BLaER1 (cell line): ENCODE results near the gene DGUOK.
"Not testable (repeated sequence)": the region's sequence is repeated elsewhere in the genome, so short reads cannot be mapped to it uniquely, and the experiment has no call there.

ENCODE experiments used
- H3K27ac ChIP-seq: shearing (Covaris generic); formaldehyde crosslinking; 2 replicates; pipeline ENCODE4 v1.8.1; 2022
- H3K27me3 ChIP-seq: shearing (Covaris generic); formaldehyde crosslinking; 2 replicates; pipeline ENCODE4 v1.8.1; 2022
- H3K36me3 ChIP-seq: shearing (Covaris generic); formaldehyde crosslinking; 2 replicates; pipeline ENCODE4 v1.8.1; 2022
- H3K4me1 ChIP-seq: shearing (Covaris generic); formaldehyde crosslinking; 2 replicates; pipeline ENCODE4 v1.8.1; 2022
- H3K4me2 ChIP-seq: shearing (Covaris generic); formaldehyde crosslinking; 2 replicates; pipeline ENCODE4 v1.8.1; 2022
- H3K4me3 ChIP-seq: shearing (Covaris generic); formaldehyde crosslinking; 2 replicates; pipeline ENCODE4 v1.8.1; 2022
- H3K9ac ChIP-seq: shearing (Covaris generic); formaldehyde crosslinking; 2 replicates; pipeline ENCODE4 v1.8.1; 2022
- H3K9me3 ChIP-seq: shearing (Covaris generic); formaldehyde crosslinking; 2 replicates; pipeline ENCODE4 v1.8.1; 2022
- H4K20me1 ChIP-seq: shearing (Covaris generic); formaldehyde crosslinking; 2 replicates; pipeline ENCODE4 v1.8.1; 2022
- Cebpa-rat ChIP-seq: shearing (Covaris generic); IDR thresholded peaks from 2 replicates; pipeline ENCODE4 v1.8.1; 2022

The DGUOK gene

GRCh38 chr2:73926493-73927327 is at the start of gene DGUOK:
Gene DGUOK, plus strand, starts transcription at chr2:73926880. Its CDS starts 31 bp downstream, at chr2:73926911.
- H3K4me3 ChIP-seq, result peak within 1 kb of the TSS; percentile 74
- H3K4me1 ChIP-seq, result peaks cover 37% of the 10 kb centered on the region
- TF ChIP-seq Cebpa-rat, result no peak; the same call in 1 of the 2 replicates
- H3K36me3 ChIP-seq, result peaks cover 19% of the 10 kb centered on the region
- H4K20me1 ChIP-seq, result peaks cover 29% of the 10 kb centered on the region
- H3K9me3 ChIP-seq, result no peaks in the 10 kb centered on the region
- H3K27ac ChIP-seq, result peak within 1 kb of the TSS; percentile 94
- peak within 1 kb of the TSS; percentile 89 for H3K9ac ChIP-seq
- no peaks in the 10 kb centered on the region for H3K27me3 ChIP-seq
- peak within 1 kb of the TSS; percentile 81 for H3K4me2 ChIP-seq

- peaks cover 3% of the 10 kb centered on the region; the same call in 1 of the 2 replicates for H3K36me3 ChIP-seq
- no peaks in the 10 kb centered on the region for H3K4me1 ChIP-seq
- no peak overlapping the region for H3K4me3 ChIP-seq
- no peaks in the 10 kb centered on the region for H3K27me3 ChIP-seq
- H3K27ac ChIP-seq, result no peak overlapping the region
- no peaks in the 10 kb centered on the region for H3K9me3 ChIP-seq
- H3K9ac ChIP-seq, result no peak overlapping the region
- no peak for TF ChIP-seq Cebpa-rat
- H4K20me1 ChIP-seq, result no peaks in the 10 kb centered on the region
- H3K4me2 ChIP-seq, result no peak overlapping the region
Measured at GRCh38 chr2:73877071-73877802, 49.4 kb upstream of the DGUOK start.

GRCh38 chr2:73877984-73878383 is 48.7 kb upstream of the DGUOK start:
- H3K9me3 ChIP-seq, H3K4me2 ChIP-seq, H4K20me1 ChIP-seq, H3K27ac ChIP-seq, H3K9ac ChIP-seq, H3K27me3 ChIP-seq, H3K4me1 ChIP-seq, H3K36me3 ChIP-seq, H3K4me3 ChIP-seq: not testable (repeated sequence)

- Histone ChIP-seq H3K27ac (no peak overlapping the region), H3K4me1 (no peaks in the 10 kb centered on the region), H3K9me3 (no peaks in the 10 kb centered on the region), H3K36me3 (no peaks in the 10 kb centered on the region), H3K4me3 (no peak overlapping the region), H3K27me3 (no peaks in the 10 kb centered on the region), H4K20me1 (no peaks in the 10 kb centered on the region), H3K4me2 (no peak overlapping the region), H3K9ac (no peak overlapping the region)
- TF ChIP-seq Cebpa-rat, result no peak
Measured at GRCh38 chr2:73885406-73885805, 41.3 kb upstream of the DGUOK start.

- H3K9ac ChIP-seq, result no peak overlapping the region
- H3K9me3 ChIP-seq, result no peaks in the 10 kb centered on the region
- no peaks in the 10 kb centered on the region for H3K27me3 ChIP-seq
- H3K36me3 ChIP-seq, result no peaks in the 10 kb centered on the region
- no peaks in the 10 kb centered on the region for H3K4me1 ChIP-seq
- TF ChIP-seq Cebpa-rat, result no peak
- no peak overlapping the region for H3K4me3 ChIP-seq
- H3K27ac ChIP-seq, result no peak overlapping the region
- no peaks in the 10 kb centered on the region for H4K20me1 ChIP-seq
- no peak overlapping the region for H3K4me2 ChIP-seq
Measured at GRCh38 chr2:73886357-73886756, 40.3 kb upstream of the DGUOK start.

- not testable (repeated sequence) for H3K4me3 ChIP-seq, H3K4me1 ChIP-seq, H3K36me3 ChIP-seq, H3K4me2 ChIP-seq, H3K27me3 ChIP-seq, H3K9me3 ChIP-seq, H3K27ac ChIP-seq, H4K20me1 ChIP-seq, H3K9ac ChIP-seq
Measured at GRCh38 chr2:73887596-73888353, 38.9 kb upstream of the DGUOK start.

- no peaks in the 10 kb centered on the region for H3K27me3 ChIP-seq
- H3K4me1 ChIP-seq, result no peaks in the 10 kb centered on the region
- H3K9ac ChIP-seq, result no peak overlapping the region
- no peaks in the 10 kb centered on the region for H4K20me1 ChIP-seq
- no peaks in the 10 kb centered on the region for H3K9me3 ChIP-seq
- H3K36me3 ChIP-seq, result no peaks in the 10 kb centered on the region
- no peak overlapping the region for H3K4me3 ChIP-seq
- H3K4me2 ChIP-seq, result no peak overlapping the region
- no peak overlapping the region for H3K27ac ChIP-seq
- TF ChIP-seq Cebpa-rat, result no peak
Measured at GRCh38 chr2:73888388-73888787, 38.3 kb upstream of the DGUOK start.

- no peak overlapping the region for H3K9ac ChIP-seq
- H3K4me2 ChIP-seq, result no peak overlapping the region
- no peak for TF ChIP-seq Cebpa-rat
- no peaks in the 10 kb centered on the region for H3K36me3 ChIP-seq
- H3K9me3 ChIP-seq, result no peaks in the 10 kb centered on the region
- no peak overlapping the region for H3K27ac ChIP-seq
- no peaks in the 10 kb centered on the region for H3K4me1 ChIP-seq
- no peaks in the 10 kb centered on the region for H4K20me1 ChIP-seq
- H3K27me3 ChIP-seq, result no peaks in the 10 kb centered on the region
- H3K4me3 ChIP-seq, result no peak overlapping the region
Measured at GRCh38 chr2:73889206-73889605, 37.5 kb upstream of the DGUOK start.

- Histone ChIP-seq H3K4me1 (no peaks in the 10 kb centered on the region), H3K9me3 (no peaks in the 10 kb centered on the region), H3K9ac (no peak overlapping the region), H3K4me2 (no peak overlapping the region), H4K20me1 (no peaks in the 10 kb centered on the region), H3K27me3 (no peaks in the 10 kb centered on the region), H3K36me3 (no peaks in the 10 kb centered on the region), H3K27ac (no peak overlapping the region), H3K4me3 (no peak overlapping the region)
- no peak for TF ChIP-seq Cebpa-rat
Measured at GRCh38 chr2:73890301-73891092, 36.2 kb upstream of the DGUOK start.
